Loucy (cell line): ENCODE measurements around the gene PEX14.

Source experiments
- CTCF ChIP-seq: fragments of 200-600 bp; sonication (generic); conservative IDR thresholded peaks from 2 replicates; pipeline ENCODE4 v1.5.1; 2014; ENCODE audit warnings: mild to moderate bottlenecking, antibody characterized with exemption, low read length
- EZH2phosphoT487 ChIP-seq: fragments of 200-600 bp; IDR thresholded peaks from 2 replicates; pipeline ENCODE4 v1.6.1; 2018; ENCODE audit warnings: antibody characterized with exemption, mild to moderate bottlenecking, moderate library complexity, borderline replicate concordance

GRCh38 chr1:10457875-10458274 is 16.9 kb upstream of the PEX14 start:
- TF ChIP-seq CTCF (no peak), EZH2phosphoT487 (no peak)
